CD14-positive monocyte (primary cell): ENCODE measurements around the gene CRABP2. TPM values are rescaled to one million over a fixed set of nuclear protein-coding genes. Genes with fewer than 3 reads are reported as not detected.

Source experiments
- DNase-seq, 3 donors: peaks; one replicate each; pipeline ENCODE4 v3.0.0-alpha.2; 2011 to 2022
- H2AFZ ChIP-seq: 2 replicates; pipeline ENCODE4 v1.6.0; 2012; ENCODE audit warnings: mild to moderate bottlenecking, low read depth, low read length, inconsistent platforms; ENCODE audit not compliant: insufficient read depth, poor library complexity, severe bottlenecking
- H3K27ac ChIP-seq, 2 donors: 1 replicate in 1 of 2; 2 replicates in 1 of 2; pipeline ENCODE4 v1.5.1; 2012 to 2013; ENCODE audit warnings: low read length in 2 of 2, control low read depth in 1 of 2, inconsistent platforms in 1 of 2, low read depth in 1 of 2, mild to moderate bottlenecking in 1 of 2
- H3K27me3 ChIP-seq, 2 donors: one replicate each; pipeline versions ENCODE4 v1.6.0 to v1.6.1; 2011 to 2013; ENCODE audit warnings: low read length in 2 of 2; ENCODE audit not compliant: control insufficient read depth in 2 of 2, insufficient read depth in 2 of 2
- H3K36me3 ChIP-seq, 2 donors: replicated peaks in 1 of 2; 1 replicate in 1 of 2; 2 replicates in 1 of 2; pipeline versions ENCODE4 v1.5.1 to v1.6.1; 2012 to 2013; ENCODE audit warnings: low read length in 2 of 2, control low read depth in 1 of 2, inconsistent platforms in 1 of 2, mild to moderate bottlenecking in 1 of 2; ENCODE audit not compliant: insufficient read depth in 2 of 2, control insufficient read depth in 1 of 2
- H3K4me1 ChIP-seq, 2 donors: 1 replicate in 1 of 2; 2 replicates in 1 of 2; pipeline versions ENCODE4 v1.5.1 to v1.6.1; 2012 to 2013; ENCODE audit warnings: low read length in 2 of 2, control low read depth in 1 of 2, inconsistent platforms in 1 of 2, mild to moderate bottlenecking in 1 of 2, moderate library complexity in 1 of 2; ENCODE audit not compliant: insufficient read depth in 2 of 2, control insufficient read depth in 1 of 2
- H3K4me2 ChIP-seq: replicated peaks from 2 replicates; pipeline ENCODE3; 2012; ENCODE audit warnings: low read length, moderate library complexity, mild to moderate bottlenecking; ENCODE audit not compliant: poor library complexity, severe bottlenecking; ENCODE audit errors: extremely low read depth
- H3K4me3 ChIP-seq, 3 experiments: fragments of 200-600 bp in 1 of 3; sonication (generic) in 1 of 3; replicated peaks in 1 of 3; 1 replicate in 2 of 3; 2 replicates in 1 of 3; pipeline ENCODE4 v1.5.1; 2011 to 2013; ENCODE audit warnings: low read length in 3 of 3, mild to moderate bottlenecking in 3 of 3, control low read depth in 2 of 3, low read depth in 2 of 3, inconsistent platforms in 1 of 3, moderate library complexity in 1 of 3
- H3K79me2 ChIP-seq: 2 replicates; pipeline ENCODE4 v1.6.0; 2012; ENCODE audit warnings: mild to moderate bottlenecking, control low read depth, inconsistent platforms, low read length, moderate library complexity; ENCODE audit not compliant: insufficient read depth
- H3K9ac ChIP-seq: 2 replicates; pipeline ENCODE4 v1.6.0; 2017; ENCODE audit warnings: low read length, mild to moderate bottlenecking; ENCODE audit not compliant: insufficient read depth, poor library complexity, severe bottlenecking
- H3K9me3 ChIP-seq, 2 donors: replicated peaks in 1 of 2; 1 replicate in 1 of 2; 2 replicates in 1 of 2; pipeline versions ENCODE4 v1.5.1 to v1.6.1; 2012 to 2013; ENCODE audit warnings: low read length in 2 of 2, control low read depth in 1 of 2; ENCODE audit not compliant: control insufficient read depth in 1 of 2, insufficient read depth in 1 of 2
- H4K20me1 ChIP-seq: 2 replicates; pipeline ENCODE4 v1.6.0; 2012; ENCODE audit warnings: mild to moderate bottlenecking, low read length, control low read depth, moderate library complexity; ENCODE audit not compliant: insufficient read depth
- H3K27ac Mint-ChIP-seq, 7 donors: one replicate each; pipeline ENCODE4 v1.8.0; 2020; ENCODE audit warnings: mild to moderate bottlenecking in 7 of 7, mixed read lengths in 7 of 7, moderate library complexity in 6 of 7, inconsistent platforms in 2 of 7
- H3K27me3 Mint-ChIP-seq, 3 donors: one replicate each; pipeline ENCODE4 v1.8.0; 2021 to 2022; ENCODE audit warnings: low read depth in 3 of 3, mild to moderate bottlenecking in 3 of 3, mixed read lengths in 3 of 3, moderate library complexity in 3 of 3, inconsistent platforms in 1 of 3
- H3K36me3 Mint-ChIP-seq, 2 donors: one replicate each; pipeline ENCODE4 v1.8.0; 2020; ENCODE audit warnings: mixed read lengths in 2 of 2, inconsistent platforms in 1 of 2, mild to moderate bottlenecking in 1 of 2
- H3K4me1 Mint-ChIP-seq: one replicate; pipeline ENCODE4 v1.8.0; 2020; ENCODE audit warnings: mild to moderate bottlenecking, mixed read lengths
- H3K4me3 Mint-ChIP-seq, 2 donors: one replicate each; pipeline ENCODE4 v1.8.0; 2020; ENCODE audit warnings: mild to moderate bottlenecking in 2 of 2, mixed read lengths in 2 of 2, moderate library complexity in 1 of 2
- H3K9me3 Mint-ChIP-seq, 7 donors: one replicate each; pipeline ENCODE4 v1.8.0; 2020 to 2022; ENCODE audit warnings: mixed read lengths in 7 of 7, mild to moderate bottlenecking in 6 of 7, moderate library complexity in 6 of 7, inconsistent platforms in 2 of 7
- CTCF ChIP-seq: fragments of 200-600 bp; IDR thresholded peaks from one replicate; pipeline ENCODE4 v1.8.0; 2022; ENCODE audit warnings: antibody characterized with exemption, mild to moderate bottlenecking
- WGBS: methylation state at CpG from one replicate; pipeline ENCODE4 v1.1.5; 2013; ENCODE audit warnings: missing lambda C conversion rate; ENCODE audit not compliant: insufficient coverage; 5-methylcytosine and 5-hydroxymethylcytosine counted together
- intact Hi-C, 2 donors: fragments of 100-400 bp; cut with micrococcal nuclease; formaldehyde crosslinking; loops; one replicate each; pipeline versions ENCODE4 v1.15.0 to v1.15.1; 2023
- polyA plus RNA-seq, 3 donors: library from polyadenylated mRNA; depleted of rRNA in 1 of 3; unstranded in 2 of 3; stranded (reverse) in 1 of 3; fragments of 300-500 nt in 2 of 3; fragments of >200 nt in 1 of 3; fragmentation: Illumina TruSeq in 2 of 3; gene quantifications; 1 replicate in 2 of 3; 2 replicates in 1 of 3; pipeline ENCODE4 v1.2.3, GENCODE V29; 2012 to 2021

Gene CRABP2
- polyA plus RNA-seq, 3 donors = 0.23 to 1.8 TPM; not detected in 1

- H3K27ac ChIP-seq = no peak overlapping the region
These were observed 704 bp upstream of the CRABP2 start for GRCh38 chr1:156705918-156706656.

GRCh38 chr1:156704930-156705320, 458 bp downstream of the CRABP2 start:
- WGBS = 2% methylated on average over 29 of the region's 29 CpGs
- peak overlapping the region; percentile 62 for H3K4me2 ChIP-seq
- peaks cover 0 to 25% (median 10%) of the 10 kb centered on the region in 7 donors for H3K9me3 Mint-ChIP-seq
- TF ChIP-seq CTCF = no peak
- peaks cover 20 to 22% of the 10 kb centered on the region in 2 donors for H3K4me1 ChIP-seq
- H3K36me3 Mint-ChIP-seq = peaks cover 0 to 11% of the 10 kb centered on the region in 2 donors
- H3K4me3 ChIP-seq = no peak overlapping the region
- peaks cover 78 to 87% (median 79%) of the 10 kb centered on the region in 3 donors for H3K27me3 Mint-ChIP-seq
- no peaks in the 10 kb centered on the region for H4K20me1 ChIP-seq
- no peak overlapping the region for H2AFZ ChIP-seq
- H3K79me2 ChIP-seq = no peaks in the 10 kb centered on the region
- no peak overlapping the region for H3K9ac ChIP-seq
- H3K27me3 ChIP-seq = peaks cover 44 to 72% of the 10 kb centered on the region in 2 donors
- DNase-seq = peak; percentile 29 to 69 (median 36)
- H3K4me1 Mint-ChIP-seq = peaks cover 28% of the 10 kb centered on the region
- peak overlapping the region; percentile 45 to 81 for H3K4me3 Mint-ChIP-seq
- H3K9me3 ChIP-seq = peaks cover 0 to 15% of the 10 kb centered on the region in 2 donors
- no peak overlapping the region for H3K27ac ChIP-seq
- H3K27ac Mint-ChIP-seq = peak overlapping the region in 1 of 7 donors; percentile 37
- intact Hi-C loops = no loop called here
- no peaks in the 10 kb centered on the region for H3K36me3 ChIP-seq

More at GRCh38 chr1:156705918-156706656, 704 bp upstream of the CRABP2 start:
- H2AFZ ChIP-seq = no peak overlapping the region
- TF ChIP-seq CTCF = peak; percentile 77
- H3K36me3 ChIP-seq = no peaks in the 10 kb centered on the region
- intact Hi-C loops = no loop called here
- Mint-ChIP-seq H3K27ac (no peak overlapping the region), H3K4me1 (peaks cover 28% of the 10 kb centered on the region), H3K9me3 (peaks cover 0 to 25% (median 10%) of the 10 kb centered on the region in 7 donors), H3K36me3 (peaks cover 0 to 11% of the 10 kb centered on the region in 2 donors), H3K27me3 (peaks cover 71 to 85% (median 77%) of the 10 kb centered on the region in 3 donors), H3K4me3 (peak overlapping the region; percentile 57 to 83)
- peaks cover 44 to 68% of the 10 kb centered on the region in 2 donors for H3K27me3 ChIP-seq
- no peak overlapping the region for H3K9ac ChIP-seq
- peak overlapping the region; percentile 62 for H3K4me2 ChIP-seq
- WGBS = 0% methylated on average over 34 of the region's 45 CpGs
- H3K79me2 ChIP-seq = no peaks in the 10 kb centered on the region
- H3K9me3 ChIP-seq = peaks cover 0 to 15% of the 10 kb centered on the region in 2 donors
- no peaks in the 10 kb centered on the region for H4K20me1 ChIP-seq
- H3K4me1 ChIP-seq = peaks cover 20 to 22% of the 10 kb centered on the region in 2 donors
- H3K4me3 ChIP-seq = peak overlapping the region in 1 of 3 experiments; percentile 45
- DNase-seq = peak in 1 of 3 donors; percentile 47
